Endothelial cell (in vitro differentiated cells): ENCODE results near the gene PPP1R9A. TPM values are rescaled to one million over a fixed set of nuclear protein-coding genes. Genes with fewer than 3 reads are reported as not detected.

Experiments
- DNase-seq: peaks from one replicate; pipeline ENCODE4 v3.0.0; 2021; ENCODE audit warnings: low spot score
- H3K27ac Mint-ChIP-seq: one replicate; pipeline ENCODE4 v1.8.0; 2021; ENCODE audit warnings: mixed read lengths, inconsistent platforms; ENCODE audit not compliant: unreplicated experiment
- H3K27me3 Mint-ChIP-seq: one replicate; pipeline ENCODE4 v1.8.0; 2021; ENCODE audit warnings: mild to moderate bottlenecking, moderate library complexity, mixed read lengths, inconsistent platforms; ENCODE audit not compliant: unreplicated experiment
- H3K36me3 Mint-ChIP-seq: one replicate; pipeline ENCODE4 v1.8.0; 2021; ENCODE audit warnings: mild to moderate bottlenecking, low read depth, mixed read lengths, inconsistent platforms; ENCODE audit not compliant: unreplicated experiment
- H3K4me1 Mint-ChIP-seq: one replicate; pipeline ENCODE4 v1.8.0; 2021; ENCODE audit warnings: mild to moderate bottlenecking, mixed read lengths, inconsistent platforms; ENCODE audit not compliant: unreplicated experiment
- H3K4me3 Mint-ChIP-seq: one replicate; pipeline ENCODE4 v1.8.0; 2021; ENCODE audit warnings: mild to moderate bottlenecking, mixed read lengths, inconsistent platforms; ENCODE audit not compliant: unreplicated experiment
- H3K9me3 Mint-ChIP-seq: one replicate; pipeline ENCODE4 v1.8.0; 2021; ENCODE audit warnings: mixed read lengths, inconsistent platforms; ENCODE audit not compliant: unreplicated experiment
- CTCF ChIP-seq: fragments of 200-600 bp; sonication (generic); IDR thresholded peaks from one replicate; pipeline ENCODE4 v1.5.0; 2021; ENCODE audit warnings: antibody characterized with exemption; ENCODE audit not compliant: unreplicated experiment
- total RNA-seq: library from RNA; stranded (reverse); fragmentation: NEBNext Ultra II Directional; extraction: Animal tissue kit (Norgen Biotek cat#: 25700); gene quantifications from one replicate; pipeline ENCODE4 v1.2.1, GENCODE V29; 2021; ENCODE audit not compliant: unreplicated experiment

The PPP1R9A gene
- total RNA-seq, 1 donor from 2014 or later: 22.2 TPM

- Mint-ChIP-seq H3K27ac (no peak overlapping the region), H3K36me3 (no peaks in the 10 kb centered on the region), H3K4me1 (no peaks in the 10 kb centered on the region), H3K4me3 (no peak overlapping the region), H3K9me3 (no peaks in the 10 kb centered on the region), H3K27me3 (no peaks in the 10 kb centered on the region)
- no peak for TF ChIP-seq CTCF
- DNase-seq: no peak
Measured at GRCh38 chr7:95052566-95053094, 145.2 kb downstream of the PPP1R9A start.

- H3K27me3 Mint-ChIP-seq: no peaks in the 10 kb centered on the region
- peaks cover 5% of the 10 kb centered on the region for H3K4me1 Mint-ChIP-seq
- no peak overlapping the region for H3K4me3 Mint-ChIP-seq
- no peaks in the 10 kb centered on the region for H3K9me3 Mint-ChIP-seq
- DNase-seq: no peak
- no peak overlapping the region for H3K27ac Mint-ChIP-seq
- no peaks in the 10 kb centered on the region for H3K36me3 Mint-ChIP-seq
- no peak for TF ChIP-seq CTCF
Measured at GRCh38 chr7:95054386-95054785, 147.0 kb downstream of the PPP1R9A start.

GRCh38 chr7:95055295-95055694 lies 147.9 kb downstream of the PPP1R9A start:
- no peak overlapping the region for H3K27ac Mint-ChIP-seq
- DNase-seq: no peak
- H3K27me3 Mint-ChIP-seq: no peaks in the 10 kb centered on the region
- no peaks in the 10 kb centered on the region for H3K9me3 Mint-ChIP-seq
- H3K4me1 Mint-ChIP-seq: peaks cover 5% of the 10 kb centered on the region
- H3K36me3 Mint-ChIP-seq: no peaks in the 10 kb centered on the region
- TF ChIP-seq CTCF: no peak
- no peak overlapping the region for H3K4me3 Mint-ChIP-seq

DNA sequence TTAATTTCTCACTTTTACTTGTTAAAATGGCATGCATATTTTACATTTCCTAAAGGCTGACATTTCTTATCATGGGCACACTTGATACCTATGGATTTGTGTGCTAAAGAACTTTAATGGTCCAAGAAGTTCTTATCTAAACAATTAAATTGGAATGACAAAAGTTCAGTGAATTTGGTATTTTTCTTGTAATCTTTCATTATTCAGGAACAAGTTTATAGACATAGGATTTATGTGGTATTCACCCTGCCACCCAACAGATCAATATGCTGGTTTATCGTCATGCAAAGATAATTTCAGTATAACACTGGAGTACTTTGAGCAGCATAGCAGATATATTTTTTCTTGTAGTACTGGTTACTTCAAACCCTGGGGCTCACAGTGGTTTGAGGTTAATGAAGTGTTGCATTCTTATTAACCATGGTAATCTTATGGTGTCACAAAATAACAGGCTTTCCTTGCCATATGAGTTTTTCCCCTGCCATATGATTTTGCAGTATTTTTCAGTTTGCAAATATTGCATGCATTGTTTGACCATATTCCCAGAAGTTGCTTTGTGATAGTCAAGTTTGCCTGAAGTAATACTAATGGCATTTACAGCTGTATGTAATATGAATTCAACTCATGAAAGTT lies 148.8 kb downstream of the PPP1R9A start:
- H3K4me1 Mint-ChIP-seq: peaks cover 5% of the 10 kb centered on the region
- no peaks in the 10 kb centered on the region for H3K36me3 Mint-ChIP-seq
- no peak for TF ChIP-seq CTCF
- H3K9me3 Mint-ChIP-seq: no peaks in the 10 kb centered on the region
- no peaks in the 10 kb centered on the region for H3K27me3 Mint-ChIP-seq
- H3K27ac Mint-ChIP-seq: no peak overlapping the region
- H3K4me3 Mint-ChIP-seq: no peak overlapping the region
- no peak for DNase-seq

- no peak for TF ChIP-seq CTCF
- Mint-ChIP-seq H3K4me3 (no peak overlapping the region), H3K27ac (no peak overlapping the region), H3K9me3 (no peaks in the 10 kb centered on the region), H3K4me1 (peaks cover 5% of the 10 kb centered on the region), H3K36me3 (no peaks in the 10 kb centered on the region), H3K27me3 (no peaks in the 10 kb centered on the region)
- DNase-seq: no peak
Measured at GRCh38 chr7:95056901-95057300, 149.5 kb downstream of the PPP1R9A start.
